GM12872 (cell line): Measurements from ENCODE around the gene GFI1B.

ENCODE experiments used
- CTCF ChIP-seq: IDR thresholded peaks from 3 replicates; pipeline ENCODE4 v1.5.1; 2011; ENCODE audit warnings: low read depth, mild to moderate bottlenecking, low read length, moderate library complexity; ENCODE audit not compliant: insufficient read depth

The GFI1B gene

GRCh38 chr9:132970324-132971062, 8.0 kb upstream of the GFI1B start:
- TF ChIP-seq CTCF = no peak

- no peak for TF ChIP-seq CTCF
These were observed 5.3 kb upstream of the GFI1B start for GRCh38 chr9:132973166-132973565.

GRCh38 chr9:132973713-132974112, 4.8 kb upstream of the GFI1B start:
- TF ChIP-seq CTCF = no peak

- no peak for TF ChIP-seq CTCF
These were observed 2.5 kb upstream of the GFI1B start for GRCh38 chr9:132975961-132976360.

- no peak for TF ChIP-seq CTCF
These were observed 1.9 kb upstream of the GFI1B start for GRCh38 chr9:132976571-132976970.

- no peak for TF ChIP-seq CTCF
These were observed 413 bp upstream of the GFI1B start for GRCh38 chr9:132978112-132978450.

GRCh38 chr9:132980157-132980556, 1.7 kb downstream of the GFI1B start:
- TF ChIP-seq CTCF = no peak

GRCh38 chr9:132982458-132982857, 4.0 kb downstream of the GFI1B start:
- TF ChIP-seq CTCF = no peak
